Chondrocyte (in vitro differentiated cells): ENCODE data around the gene POLD3. TPM values are rescaled to one million over a fixed set of nuclear protein-coding genes. Genes with fewer than 3 reads are reported as not detected.

Experiments used
- DNase-seq: peaks from one replicate; pipeline ENCODE4 v3.0.0; 2021; ENCODE audit warnings: mixed read lengths, low spot score
- H3K27ac Mint-ChIP-seq: one replicate; pipeline ENCODE4 v1.8.0; 2021; ENCODE audit warnings: mild to moderate bottlenecking, moderate library complexity, mixed read lengths; ENCODE audit not compliant: unreplicated experiment
- H3K27me3 Mint-ChIP-seq: 2 replicates; pipeline ENCODE4 v1.8.0; 2021; ENCODE audit warnings: low read depth, mixed read lengths
- H3K36me3 Mint-ChIP-seq: 2 replicates; pipeline ENCODE4 v1.8.0; 2021; ENCODE audit warnings: low read depth, mixed read lengths
- H3K4me1 Mint-ChIP-seq: 2 replicates; pipeline ENCODE4 v1.8.0; 2021; ENCODE audit warnings: low read depth, mild to moderate bottlenecking, mixed read lengths
- H3K4me3 Mint-ChIP-seq: one replicate; pipeline ENCODE4 v1.8.0; 2021; ENCODE audit warnings: mild to moderate bottlenecking, moderate library complexity, mixed read lengths; ENCODE audit not compliant: unreplicated experiment
- H3K9me3 Mint-ChIP-seq: 2 replicates; pipeline ENCODE4 v1.8.0; 2021; ENCODE audit warnings: low read depth, mixed read lengths
- CTCF ChIP-seq: fragments of 200-600 bp; sonication (generic); IDR thresholded peaks from 2 replicates; pipeline ENCODE4 v1.5.0; 2021; ENCODE audit warnings: antibody characterized with exemption, mild to moderate bottlenecking, moderate library complexity
- total RNA-seq: library from RNA; stranded (reverse); gene quantifications from 3 replicates; pipeline ENCODE4 v1.2.1, GENCODE V29; 2021

The POLD3 gene
- total RNA-seq, 1 donor from 2014 or later, result 9.4 TPM

- no peak for DNase-seq
- Mint-ChIP-seq H3K9me3 (no peaks in the 10 kb centered on the region), H3K36me3 (no peaks in the 10 kb centered on the region), H3K27ac (no peak overlapping the region), H3K4me3 (no peak overlapping the region), H3K4me1 (peaks cover 36% of the 10 kb centered on the region), H3K27me3 (no peaks in the 10 kb centered on the region)
- no peak for TF ChIP-seq CTCF
These were observed 93.0 kb downstream of the POLD3 start for GRCh38 chr11:74685338-74685737.

- Mint-ChIP-seq H3K4me3 (no peak overlapping the region), H3K27ac (no peak overlapping the region), H3K4me1 (peaks cover 36% of the 10 kb centered on the region), H3K36me3 (no peaks in the 10 kb centered on the region), H3K27me3 (no peaks in the 10 kb centered on the region), H3K9me3 (no peaks in the 10 kb centered on the region)
- DNase-seq, result no peak
- TF ChIP-seq CTCF, result no peak
These were observed 93.5 kb downstream of the POLD3 start for GRCh38 chr11:74685905-74686304.

GRCh38 chr11:74686792-74687191 lies 94.4 kb downstream of the POLD3 start:
- TF ChIP-seq CTCF, result no peak
- no peaks in the 10 kb centered on the region for H3K36me3 Mint-ChIP-seq
- H3K27me3 Mint-ChIP-seq, result no peaks in the 10 kb centered on the region
- H3K4me1 Mint-ChIP-seq, result peaks cover 33% of the 10 kb centered on the region
- H3K4me3 Mint-ChIP-seq, result no peak overlapping the region
- DNase-seq, result no peak
- no peaks in the 10 kb centered on the region for H3K9me3 Mint-ChIP-seq
- no peak overlapping the region for H3K27ac Mint-ChIP-seq

GRCh38 chr11:74687237-74688023 lies 95.0 kb downstream of the POLD3 start:
- no peak for DNase-seq
- Mint-ChIP-seq H3K4me1 (peaks cover 28% of the 10 kb centered on the region), H3K9me3 (no peaks in the 10 kb centered on the region), H3K27me3 (no peaks in the 10 kb centered on the region), H3K36me3 (no peaks in the 10 kb centered on the region), H3K27ac (peak overlapping the region; percentile 68), H3K4me3 (no peak overlapping the region)
- TF ChIP-seq CTCF, result no peak

GRCh38 chr11:74689666-74690065 lies 97.3 kb downstream of the POLD3 start:
- peaks cover 1% of the 10 kb centered on the region for H3K36me3 Mint-ChIP-seq
- H3K4me3 Mint-ChIP-seq, result no peak overlapping the region
- peaks cover 22% of the 10 kb centered on the region for H3K4me1 Mint-ChIP-seq
- H3K9me3 Mint-ChIP-seq, result no peaks in the 10 kb centered on the region
- peaks cover 15% of the 10 kb centered on the region for H3K27me3 Mint-ChIP-seq
- H3K27ac Mint-ChIP-seq, result no peak overlapping the region
- no peak for DNase-seq
- TF ChIP-seq CTCF, result no peak
